Neuronal stem cell (in vitro differentiated cells): Measurements from ENCODE around the gene BCL11B.

ENCODE experiments used
- DNase-seq: peaks from one replicate; pipeline ENCODE4 v3.0.0-alpha.2; 2013; ENCODE audit warnings: low spot score
- H2AFZ ChIP-seq: one replicate; pipeline ENCODE4 v1.6.1; 2013; ENCODE audit warnings: mild to moderate bottlenecking, low read length, inconsistent platforms
- H2AK5ac ChIP-seq: 2 replicates; pipeline ENCODE4 v1.6.1; 2013; ENCODE audit warnings: low read depth, mild to moderate bottlenecking, inconsistent platforms, low read length, moderate library complexity, mixed read lengths
- H2BK120ac ChIP-seq: 2 replicates; pipeline ENCODE4 v1.6.1; 2013; ENCODE audit warnings: low read depth, mild to moderate bottlenecking, inconsistent platforms, low read length, moderate library complexity, mixed read lengths
- H2BK12ac ChIP-seq: one replicate; pipeline ENCODE4 v1.6.1; 2013; ENCODE audit warnings: low read length, inconsistent platforms
- H2BK15ac ChIP-seq: 2 replicates; pipeline ENCODE4 v1.6.1; 2013; ENCODE audit warnings: mild to moderate bottlenecking, low read length, inconsistent platforms, mixed read lengths
- H2BK5ac ChIP-seq: one replicate; pipeline ENCODE4 v1.6.1; 2013; ENCODE audit warnings: inconsistent platforms, mild to moderate bottlenecking, low read length, moderate library complexity
- H3K14ac ChIP-seq: one replicate; pipeline ENCODE4 v1.6.1; 2013; ENCODE audit warnings: low read length, inconsistent platforms
- H3K18ac ChIP-seq: 2 replicates; pipeline ENCODE4 v1.6.1; 2013; ENCODE audit warnings: low read length, inconsistent platforms
- H3K23ac ChIP-seq: 2 replicates; pipeline ENCODE4 v1.6.1; 2013; ENCODE audit warnings: low read depth, mild to moderate bottlenecking, mixed read lengths, low read length, inconsistent platforms; ENCODE audit not compliant: poor library complexity
- H3K27ac ChIP-seq: replicated peaks from 3 replicates; pipeline ENCODE4 v1.5.1; 2013; ENCODE audit warnings: low read length, inconsistent platforms
- H3K27me3 ChIP-seq, 3 experiments: 2 replicates each; pipeline ENCODE4 v1.6.1; 2013; ENCODE audit warnings: low read length in 3 of 3, mild to moderate bottlenecking in 2 of 3, inconsistent platforms in 1 of 3, low read depth in 1 of 3, mixed read lengths in 1 of 3, moderate library complexity in 1 of 3; ENCODE audit not compliant: control insufficient read depth in 3 of 3, insufficient read depth in 3 of 3
- H3K36me3 ChIP-seq, 2 donors: replicated peaks in 1 of 2; 2 replicates each; pipeline ENCODE4 v1.6.1; 2013; ENCODE audit warnings: low read length in 2 of 2; ENCODE audit not compliant: control insufficient read depth in 2 of 2, insufficient read depth in 2 of 2
- H3K4ac ChIP-seq: 2 replicates; pipeline ENCODE4 v1.6.1; 2013; ENCODE audit warnings: inconsistent platforms, mild to moderate bottlenecking, low read length, moderate library complexity
- H3K4me1 ChIP-seq, 2 donors: 1 replicate in 1 of 2; 2 replicates in 1 of 2; pipeline ENCODE4 v1.6.1; 2013; ENCODE audit warnings: low read length in 2 of 2, low read depth in 1 of 2; ENCODE audit not compliant: control insufficient read depth in 2 of 2, insufficient read depth in 1 of 2
- H3K4me2 ChIP-seq: one replicate; pipeline ENCODE4 v1.6.1; 2013; ENCODE audit warnings: mild to moderate bottlenecking, low read length, inconsistent platforms; ENCODE audit not compliant: insufficient read depth, poor library complexity, severe bottlenecking
- H3K4me3 ChIP-seq, 2 donors: 2 replicates each; pipeline ENCODE4 v1.5.1; 2013; ENCODE audit warnings: low read length in 2 of 2, mild to moderate bottlenecking in 2 of 2, inconsistent platforms in 1 of 2, moderate library complexity in 1 of 2
- H3K79me1 ChIP-seq: one replicate; pipeline ENCODE4 v1.6.1; 2013; ENCODE audit warnings: low read depth, mild to moderate bottlenecking, inconsistent platforms, low read length, moderate library complexity
- H3K9ac ChIP-seq: one replicate; pipeline ENCODE4 v1.6.1; 2013; ENCODE audit warnings: mild to moderate bottlenecking, low read depth, low read length, inconsistent platforms; ENCODE audit not compliant: poor library complexity
- H3K9me3 ChIP-seq, 2 donors: replicated peaks in 1 of 2; 2 replicates each; pipeline versions ENCODE3 to v1.6.1; 2013; ENCODE audit warnings: low read length in 2 of 2, mild to moderate bottlenecking in 2 of 2, inconsistent platforms in 1 of 2, low read depth in 1 of 2, mixed read lengths in 1 of 2, moderate library complexity in 1 of 2; ENCODE audit not compliant: control insufficient read depth in 2 of 2, insufficient read depth in 1 of 2
- H4K8ac ChIP-seq: one replicate; pipeline ENCODE4 v1.6.1; 2013; ENCODE audit warnings: low read depth, mild to moderate bottlenecking, inconsistent platforms, low read length, moderate library complexity
- H4K91ac ChIP-seq: one replicate; pipeline ENCODE4 v1.6.1; 2013; ENCODE audit warnings: low read length, low read depth, mild to moderate bottlenecking, inconsistent platforms; ENCODE audit not compliant: poor library complexity
- WGBS, 2 donors: extraction: QIAGEN DNeasy Blood & Tissue Kit; methylation state at CpG; one replicate each; pipeline ENCODE4 v1.1.7; 2013; ENCODE audit warnings: missing lambda C conversion rate in 2 of 2, mixed read lengths in 1 of 2; ENCODE audit not compliant: insufficient read length in 2 of 2, insufficient replicate concordance in 1 of 2; ENCODE audit errors: extremely low coverage in 2 of 2; 5-methylcytosine and 5-hydroxymethylcytosine counted together

BCL11B gene

GRCh38 chr14:99209409-99209808, 62.6 kb downstream of the BCL11B start:
- Histone ChIP-seq H3K4me1 (no peaks in the 10 kb centered on the region), H2BK15ac (no peak overlapping the region), H3K23ac (no peak overlapping the region), H3K36me3 (peaks cover 0 to 1% of the 10 kb centered on the region in 2 donors), H3K14ac (no peak overlapping the region), H3K9me3 (peaks cover 0 to 2% of the 10 kb centered on the region in 2 donors), H2BK5ac (no peak overlapping the region), H4K8ac (no peak overlapping the region), H2BK120ac (no peak overlapping the region), H3K4ac (no peak overlapping the region), H2BK12ac (no peak overlapping the region), H2AK5ac (no peak overlapping the region), H3K27me3 (peaks cover 0 to 4% (median 0%) of the 10 kb centered on the region in 3 experiments), H3K9ac (no peak overlapping the region), H3K27ac (no peak overlapping the region), H4K91ac (no peak overlapping the region), H3K4me2 (no peak overlapping the region), H2AFZ (no peak overlapping the region), H3K4me3 (no peak overlapping the region), H3K79me1 (no peaks in the 10 kb centered on the region), H3K18ac (no peak overlapping the region)
- WGBS, 2 donors, result no CpG with 5 or more reads among the region's 7 CpGs
- no peak for DNase-seq

GRCh38 chr14:99208318-99208717, 63.7 kb downstream of the BCL11B start:
- no peak overlapping the region for H2BK120ac ChIP-seq
- H3K4me3 ChIP-seq, result no peak overlapping the region
- H3K9me3 ChIP-seq, result peaks cover 0 to 2% of the 10 kb centered on the region in 2 donors
- no peak overlapping the region for H2BK15ac ChIP-seq
- H3K79me1 ChIP-seq, result no peaks in the 10 kb centered on the region
- peak overlapping the region; percentile 14 for H3K14ac ChIP-seq
- no peak overlapping the region for H2BK5ac ChIP-seq
- H3K4me2 ChIP-seq, result no peak overlapping the region
- H3K23ac ChIP-seq, result no peak overlapping the region
- WGBS, 2 donors, result no CpG with 5 or more reads among the region's 9 CpGs
- H3K27ac ChIP-seq, result no peak overlapping the region
- H2BK12ac ChIP-seq, result no peak overlapping the region
- no peak overlapping the region for H3K4ac ChIP-seq
- H3K18ac ChIP-seq, result no peak overlapping the region
- no peak overlapping the region for H4K8ac ChIP-seq
- H4K91ac ChIP-seq, result no peak overlapping the region
- peaks cover 0 to 1% of the 10 kb centered on the region in 2 donors for H3K36me3 ChIP-seq
- no peak overlapping the region for H3K9ac ChIP-seq
- H3K4me1 ChIP-seq, result no peaks in the 10 kb centered on the region
- no peak overlapping the region for H2AFZ ChIP-seq
- no peak overlapping the region for H2AK5ac ChIP-seq
- H3K27me3 ChIP-seq, result peaks cover 0 to 4% (median 0%) of the 10 kb centered on the region in 3 experiments
- DNase-seq, result no peak

GRCh38 chr14:99207456-99207855, 64.5 kb downstream of the BCL11B start:
- Histone ChIP-seq H4K8ac (no peak overlapping the region), H2BK120ac (no peak overlapping the region), H3K18ac (peak overlapping the region; percentile 54), H3K4ac (no peak overlapping the region), H2AK5ac (no peak overlapping the region), H3K4me3 (no peak overlapping the region), H3K14ac (no peak overlapping the region), H3K36me3 (peaks cover 0 to 1% of the 10 kb centered on the region in 2 donors), H3K9ac (no peak overlapping the region), H4K91ac (no peak overlapping the region), H3K23ac (no peak overlapping the region), H3K4me1 (peaks cover 0 to 2% of the 10 kb centered on the region in 2 donors), H3K79me1 (no peaks in the 10 kb centered on the region), H2BK15ac (no peak overlapping the region), H3K27me3 (peaks cover 0 to 4% (median 0%) of the 10 kb centered on the region in 3 experiments), H2AFZ (no peak overlapping the region), H3K27ac (no peak overlapping the region), H2BK12ac (no peak overlapping the region), H2BK5ac (no peak overlapping the region), H3K9me3 (peaks cover 0 to 2% of the 10 kb centered on the region in 2 donors), H3K4me2 (no peak overlapping the region)
- no peak for DNase-seq
- no CpG with 5 or more reads among the region's 4 CpGs for WGBS, 2 donors

- H3K4me1 ChIP-seq, result peaks cover 0 to 3% of the 10 kb centered on the region in 2 donors
- H3K36me3 ChIP-seq, result no peaks in the 10 kb centered on the region
- H2BK120ac ChIP-seq, result no peak overlapping the region
- H2BK5ac ChIP-seq, result no peak overlapping the region
- H3K18ac ChIP-seq, result no peak overlapping the region
- H3K27me3 ChIP-seq, result peaks cover 0 to 10% (median 0%) of the 10 kb centered on the region in 3 experiments
- H4K91ac ChIP-seq, result no peak overlapping the region
- H2BK15ac ChIP-seq, result no peak overlapping the region
- H3K79me1 ChIP-seq, result peaks cover 3% of the 10 kb centered on the region
- no peak overlapping the region for H3K9ac ChIP-seq
- DNase-seq, result no peak
- H4K8ac ChIP-seq, result no peak overlapping the region
- no peak overlapping the region for H3K4me2 ChIP-seq
- H3K14ac ChIP-seq, result no peak overlapping the region
- H3K27ac ChIP-seq, result no peak overlapping the region
- H3K4ac ChIP-seq, result no peak overlapping the region
- H2AFZ ChIP-seq, result no peak overlapping the region
- no peak overlapping the region for H3K4me3 ChIP-seq
- H2BK12ac ChIP-seq, result no peak overlapping the region
- no CpG with 5 or more reads among the region's 4 CpGs for WGBS, 2 donors
- H3K9me3 ChIP-seq, result no peaks in the 10 kb centered on the region
- no peak overlapping the region for H3K23ac ChIP-seq
- H2AK5ac ChIP-seq, result no peak overlapping the region
Observed at GRCh38 chr14:99206090-99206489, 65.9 kb downstream of the BCL11B start.
